Nephron progenitor cell (in vitro differentiated cells): ENCODE results near the gene ZNF280B.
"Not testable (repeated sequence)": the region's sequence is repeated elsewhere in the genome, so short reads cannot be mapped to it uniquely, and the experiment has no call there.

Experiments used
- DNase-seq: peaks from one replicate; pipeline ENCODE4 v3.0.0; 2021
- H3K27ac Mint-ChIP-seq: 2 replicates; pipeline ENCODE4 v1.8.0; 2021; ENCODE audit warnings: mild to moderate bottlenecking, moderate library complexity, mixed read lengths
- H3K27me3 Mint-ChIP-seq: 2 replicates; pipeline ENCODE4 v1.8.0; 2021; ENCODE audit warnings: mild to moderate bottlenecking, low read depth, mixed read lengths; ENCODE audit not compliant: poor library complexity
- H3K36me3 Mint-ChIP-seq: 2 replicates; pipeline ENCODE4 v1.8.0; 2021; ENCODE audit warnings: low read depth, mixed read lengths
- H3K4me1 Mint-ChIP-seq: 2 replicates; pipeline ENCODE4 v1.8.0; 2021; ENCODE audit warnings: mixed read lengths
- H3K4me3 Mint-ChIP-seq: 2 replicates; pipeline ENCODE4 v1.8.0; 2021; ENCODE audit warnings: mild to moderate bottlenecking, moderate library complexity, mixed read lengths
- H3K9me3 Mint-ChIP-seq: 2 replicates; pipeline ENCODE4 v1.8.0; 2021; ENCODE audit warnings: mild to moderate bottlenecking, moderate library complexity, mixed read lengths
- CTCF ChIP-seq: fragments of 200-600 bp; sonication (generic); IDR thresholded peaks from 2 replicates; pipeline ENCODE4 v1.5.0; 2021; ENCODE audit warnings: antibody characterized with exemption

Gene ZNF280B

GRCh38 chr22:22478470-22478869 is 30.1 kb downstream of the ZNF280B start:
- no peaks in the 10 kb centered on the region for H3K9me3 Mint-ChIP-seq
- H3K4me3 Mint-ChIP-seq, result no peak overlapping the region
- no peak overlapping the region for H3K27ac Mint-ChIP-seq
- no peaks in the 10 kb centered on the region for H3K4me1 Mint-ChIP-seq
- DNase-seq, result no peak
- H3K36me3 Mint-ChIP-seq, result no peaks in the 10 kb centered on the region
- H3K27me3 Mint-ChIP-seq, result peaks cover 5% of the 10 kb centered on the region
- no peak for TF ChIP-seq CTCF

- Mint-ChIP-seq H3K27ac (no peak overlapping the region), H3K27me3 (no peaks in the 10 kb centered on the region), H3K4me3 (no peak overlapping the region), H3K9me3 (peaks cover 4% of the 10 kb centered on the region), H3K4me1 (no peaks in the 10 kb centered on the region), H3K36me3 (no peaks in the 10 kb centered on the region)
- DNase-seq, result no peak
- no peak for TF ChIP-seq CTCF
Observed at GRCh38 chr22:22474733-22475132, 33.8 kb downstream of the ZNF280B start.

- not testable (repeated sequence) for DNase-seq, H3K4me1 Mint-ChIP-seq, H3K4me3 Mint-ChIP-seq, H3K36me3 Mint-ChIP-seq, H3K27ac Mint-ChIP-seq
- peaks cover 14% of the 10 kb centered on the region for H3K27me3 Mint-ChIP-seq
- H3K9me3 Mint-ChIP-seq, result peaks cover 35% of the 10 kb centered on the region
Observed at GRCh38 chr22:22471104-22471503, 37.4 kb downstream of the ZNF280B start.

GRCh38 chr22:22469527-22469926 is 39.0 kb downstream of the ZNF280B start:
- no peaks in the 10 kb centered on the region for H3K36me3 Mint-ChIP-seq
- DNase-seq, result no peak
- no peak overlapping the region for H3K4me3 Mint-ChIP-seq
- H3K27ac Mint-ChIP-seq, result no peak overlapping the region
- H3K4me1 Mint-ChIP-seq, result no peaks in the 10 kb centered on the region
- peaks cover 16% of the 10 kb centered on the region for H3K27me3 Mint-ChIP-seq
- no peak for TF ChIP-seq CTCF
- H3K9me3 Mint-ChIP-seq, result peaks cover 37% of the 10 kb centered on the region

- H3K4me3 Mint-ChIP-seq, H3K36me3 Mint-ChIP-seq, DNase-seq, H3K4me1 Mint-ChIP-seq, H3K27ac Mint-ChIP-seq: not testable (repeated sequence)
- Mint-ChIP-seq H3K27me3 (peaks cover 17% of the 10 kb centered on the region), H3K9me3 (peaks cover 37% of the 10 kb centered on the region)
Observed at GRCh38 chr22:22468794-22469469, 39.6 kb downstream of the ZNF280B start.

- H3K4me3 Mint-ChIP-seq, result no peak overlapping the region
- H3K36me3 Mint-ChIP-seq, result no peaks in the 10 kb centered on the region
- no peak overlapping the region for H3K27ac Mint-ChIP-seq
- peaks cover 32% of the 10 kb centered on the region for H3K27me3 Mint-ChIP-seq
- H3K4me1 Mint-ChIP-seq, result no peaks in the 10 kb centered on the region
- TF ChIP-seq CTCF, result no peak
- DNase-seq, result no peak
- H3K9me3 Mint-ChIP-seq, result peaks cover 37% of the 10 kb centered on the region
Observed at GRCh38 chr22:22467112-22467511, 41.4 kb downstream of the ZNF280B start.

- Mint-ChIP-seq H3K9me3 (peaks cover 37% of the 10 kb centered on the region), H3K4me3 (no peak overlapping the region), H3K27me3 (peaks cover 42% of the 10 kb centered on the region), H3K4me1 (no peaks in the 10 kb centered on the region), H3K27ac (no peak overlapping the region), H3K36me3 (no peaks in the 10 kb centered on the region)
- TF ChIP-seq CTCF, result no peak
- no peak for DNase-seq
Observed at GRCh38 chr22:22465782-22466181, 42.8 kb downstream of the ZNF280B start.
